ENCODE measurements around the gene NUDT2.
"Not testable (repeated sequence)": the region's sequence is repeated elsewhere in the genome, so short reads cannot be mapped to it uniquely, and the experiment has no call there.

NUDT2 gene

DNA sequence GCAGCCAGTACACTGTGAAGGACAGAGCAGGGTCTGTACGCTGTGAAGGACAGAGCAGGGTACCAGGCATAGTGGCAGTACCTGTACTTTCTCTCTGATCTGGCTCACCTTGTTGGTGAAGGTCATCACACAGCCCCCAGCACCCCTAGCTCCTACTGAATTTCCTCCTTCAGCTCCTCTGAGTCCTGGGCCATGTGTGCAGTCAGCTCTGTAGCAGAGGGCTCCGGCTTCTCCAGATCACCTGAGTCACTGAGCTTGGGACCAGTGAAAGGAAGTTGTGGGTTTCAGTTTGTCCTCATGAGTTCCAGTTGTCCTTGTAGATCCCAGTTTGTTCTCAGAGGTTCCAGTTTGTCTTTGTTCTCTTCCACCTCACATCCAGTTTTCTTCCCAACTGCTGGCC is 5.5 kb downstream of the NUDT2 start:
- no peak for DNase-seq (ENCODE audit: low read depth in 3 of 3, low spot score in 1 of 3)

GRCh38 chr9:34335376-34335775 is 6.0 kb downstream of the NUDT2 start:
- DNase-seq (ENCODE audit: low read depth in 3 of 3, low spot score in 1 of 3): no peak

DNA sequence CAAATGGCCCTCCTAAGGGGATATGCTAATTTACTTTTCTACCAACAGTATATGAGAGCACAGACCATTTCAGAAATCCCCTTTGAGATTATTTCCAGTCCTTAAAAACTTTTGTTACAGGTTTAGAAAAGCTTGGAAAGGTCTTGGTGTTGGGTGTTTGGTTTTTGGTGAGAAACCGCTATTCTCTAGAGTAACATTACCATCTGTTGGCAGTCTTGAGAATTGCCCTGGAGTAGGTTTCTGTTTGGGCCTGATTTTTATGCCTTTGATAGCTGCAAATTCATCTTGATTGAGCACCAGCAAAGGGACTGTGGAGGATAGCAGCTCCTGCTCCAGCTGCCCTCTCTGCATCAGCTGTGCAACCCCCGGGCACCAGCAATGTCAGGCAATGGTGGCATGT is 8.0 kb downstream of the NUDT2 start:
- DNase-seq (ENCODE audit: low read depth in 3 of 3, low spot score in 1 of 3): no peak

DNA sequence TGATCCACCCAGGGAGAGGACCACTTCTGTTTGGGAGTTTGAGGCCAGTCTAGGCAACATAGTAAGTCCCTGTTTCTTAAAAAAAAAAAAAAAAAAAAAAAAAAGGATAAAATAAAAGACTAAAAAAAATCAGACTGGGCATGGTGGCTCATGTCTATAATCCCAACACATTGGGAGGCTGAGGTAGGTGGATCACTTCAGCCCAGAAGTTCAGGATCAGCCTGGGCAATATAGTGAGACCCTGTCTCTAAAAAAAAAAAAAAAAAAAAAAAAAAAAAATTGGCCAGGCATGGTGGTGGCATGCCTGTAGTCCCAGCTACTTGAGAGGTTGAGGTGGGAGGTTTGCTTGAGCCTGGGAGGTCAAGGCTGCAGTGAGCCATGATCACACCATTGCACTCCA is 8.7 kb downstream of the NUDT2 start:
- not testable (repeated sequence) for DNase-seq (ENCODE audit: low read depth in 3 of 3, low spot score in 1 of 3)

DNA sequence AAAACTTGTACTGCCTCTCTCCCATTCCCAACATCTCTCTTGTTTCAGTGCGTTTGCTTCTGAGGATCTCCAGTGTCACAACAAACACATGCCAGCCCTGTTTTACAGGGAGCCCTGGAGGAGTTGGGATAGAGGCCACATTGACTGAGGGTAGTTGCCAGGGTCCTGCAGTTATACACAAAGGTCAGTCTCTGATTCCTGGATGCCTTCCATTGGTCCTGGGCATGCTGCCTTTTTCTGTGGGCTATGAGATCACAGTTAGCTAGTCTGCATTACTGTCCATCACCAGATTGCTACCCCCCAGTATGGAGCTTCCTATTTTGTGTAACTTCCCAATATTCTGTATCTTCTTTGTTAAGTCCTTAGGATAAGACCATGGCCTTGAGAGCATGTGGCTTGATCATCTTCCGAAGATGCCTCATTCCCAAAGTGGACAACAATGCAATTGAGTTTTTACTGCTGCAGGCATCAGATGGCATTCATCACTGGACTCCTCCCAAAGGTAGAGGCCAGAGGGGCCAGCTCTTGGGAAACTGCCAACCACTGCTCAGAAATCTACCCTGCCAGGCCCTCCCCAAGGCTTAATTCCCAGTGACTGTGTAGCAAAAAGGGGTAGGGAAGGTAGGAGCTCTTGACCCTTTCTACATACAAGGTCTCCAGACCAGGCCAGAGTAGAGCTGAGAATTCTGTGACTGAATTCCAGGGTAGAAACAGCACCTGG is 9.5 kb downstream of the NUDT2 start:
- no peak for DNase-seq (ENCODE audit: low read depth in 3 of 3, low spot score in 1 of 3)

- no peak for DNase-seq (ENCODE audit: low read depth in 3 of 3, low spot score in 1 of 3)
Observed at GRCh38 chr9:34341659-34342295, 12.4 kb downstream of the NUDT2 start.

DNA sequence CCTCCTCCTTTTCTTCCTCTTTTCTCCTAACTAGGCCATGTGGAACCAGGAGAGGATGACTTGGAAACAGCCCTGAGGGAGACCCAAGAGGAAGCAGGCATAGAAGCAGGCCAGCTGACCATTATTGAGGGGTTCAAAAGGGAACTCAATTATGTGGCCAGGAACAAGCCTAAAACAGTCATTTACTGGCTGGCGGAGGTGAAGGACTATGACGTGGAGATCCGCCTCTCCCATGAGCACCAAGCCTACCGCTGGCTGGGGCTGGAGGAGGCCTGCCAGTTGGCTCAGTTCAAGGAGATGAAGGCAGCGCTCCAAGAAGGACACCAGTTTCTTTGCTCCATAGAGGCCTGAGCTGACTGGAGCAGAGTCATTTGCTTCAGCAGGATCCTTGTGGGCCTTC is 13.7 kb downstream of the NUDT2 start:
- DNase-seq (ENCODE audit: low read depth in 3 of 3, low spot score in 1 of 3): no peak

DNA sequence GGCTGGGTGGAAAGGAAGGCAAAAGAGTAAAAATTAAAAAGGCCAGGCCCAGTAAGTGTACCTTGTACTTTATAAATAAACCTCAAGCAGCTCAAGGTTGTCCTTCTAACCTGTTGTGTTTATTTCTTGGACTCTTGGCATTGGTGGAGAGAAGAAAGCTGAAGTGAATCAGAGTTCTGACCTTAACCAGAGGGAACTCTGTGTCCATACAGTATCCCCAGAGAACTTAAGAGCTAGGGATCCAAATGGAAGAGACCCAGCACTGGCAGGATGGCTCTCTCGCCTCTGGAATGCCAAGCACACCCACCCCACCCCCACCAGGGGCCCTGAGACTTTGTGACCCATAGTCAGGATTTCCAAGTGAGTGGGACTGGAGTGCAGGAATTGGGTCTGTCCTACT is 14.2 kb downstream of the NUDT2 start:
- no peak for DNase-seq (ENCODE audit: low read depth in 3 of 3, low spot score in 1 of 3)

- DNase-seq (ENCODE audit: low read depth in 3 of 3, low spot score in 1 of 3): no peak
Observed at GRCh38 chr9:34346873-34347799, 17.8 kb downstream of the NUDT2 start.

DNA sequence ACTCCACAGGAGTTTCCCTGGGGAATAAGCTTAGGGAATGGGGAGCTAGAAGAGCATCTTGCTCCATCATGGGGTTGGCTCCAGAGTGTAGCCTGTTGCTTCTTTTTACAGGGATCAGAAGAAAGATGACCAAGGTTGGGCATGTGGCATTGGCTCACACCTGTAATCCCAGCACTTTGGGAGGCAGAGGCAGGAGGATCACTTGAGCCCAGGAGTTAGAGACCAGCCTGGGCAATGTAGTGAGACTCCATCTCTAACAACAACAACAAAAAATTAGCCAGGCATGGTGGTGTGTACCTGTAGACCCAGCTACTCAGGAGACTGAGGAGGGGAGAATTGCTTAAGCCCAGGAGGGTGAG is 18.4 kb downstream of the NUDT2 start:
- no peak for DNase-seq (ENCODE audit: low read depth in 3 of 3, low spot score in 1 of 3)

DNA sequence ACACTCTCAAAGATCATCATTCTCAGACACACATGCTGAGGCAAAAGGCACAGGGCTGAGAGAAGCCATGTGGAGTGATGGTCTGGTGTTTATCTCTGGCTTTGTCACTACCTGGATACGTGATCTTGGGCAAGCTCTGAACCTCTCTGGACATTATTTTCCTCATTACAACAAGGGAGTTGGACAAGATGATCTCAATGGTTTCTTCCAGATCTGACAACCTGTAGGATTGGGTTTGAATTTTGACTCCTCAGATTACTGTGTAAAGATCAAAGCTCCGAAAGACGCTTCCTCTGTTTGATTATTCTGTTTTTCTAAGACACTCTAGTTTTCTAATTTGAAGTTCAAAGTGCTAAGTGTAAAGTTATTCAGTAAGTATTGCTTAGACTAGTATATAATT is 20.0 kb downstream of the NUDT2 start:
- DNase-seq (ENCODE audit: low read depth in 3 of 3, low spot score in 1 of 3): no peak

GRCh38 chr9:34352122-34352652 is 22.8 kb downstream of the NUDT2 start:
- not testable (repeated sequence) for DNase-seq (ENCODE audit: low read depth in 3 of 3, low spot score in 1 of 3)

DNA sequence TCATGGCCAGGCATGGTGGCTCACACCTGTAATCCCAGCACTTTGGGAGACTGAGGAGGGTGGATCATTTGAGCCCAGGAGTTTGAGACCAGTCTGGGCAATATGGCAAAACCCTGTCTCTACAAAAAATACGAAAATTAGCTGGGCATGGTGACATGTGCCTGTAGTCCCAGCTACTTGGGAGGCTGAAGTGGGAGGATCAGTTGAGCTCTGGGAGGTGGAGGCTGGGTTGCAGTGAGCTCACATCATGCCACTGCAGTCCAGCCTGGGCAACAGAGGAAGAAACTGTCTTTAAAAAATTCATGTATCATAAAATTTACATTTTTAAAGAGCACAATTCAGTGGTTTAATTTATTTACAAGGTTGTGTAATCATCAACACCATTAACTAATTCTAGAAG is 23.6 kb downstream of the NUDT2 start:
- not testable (repeated sequence) for DNase-seq (ENCODE audit: low read depth in 3 of 3, low spot score in 1 of 3)

DNA sequence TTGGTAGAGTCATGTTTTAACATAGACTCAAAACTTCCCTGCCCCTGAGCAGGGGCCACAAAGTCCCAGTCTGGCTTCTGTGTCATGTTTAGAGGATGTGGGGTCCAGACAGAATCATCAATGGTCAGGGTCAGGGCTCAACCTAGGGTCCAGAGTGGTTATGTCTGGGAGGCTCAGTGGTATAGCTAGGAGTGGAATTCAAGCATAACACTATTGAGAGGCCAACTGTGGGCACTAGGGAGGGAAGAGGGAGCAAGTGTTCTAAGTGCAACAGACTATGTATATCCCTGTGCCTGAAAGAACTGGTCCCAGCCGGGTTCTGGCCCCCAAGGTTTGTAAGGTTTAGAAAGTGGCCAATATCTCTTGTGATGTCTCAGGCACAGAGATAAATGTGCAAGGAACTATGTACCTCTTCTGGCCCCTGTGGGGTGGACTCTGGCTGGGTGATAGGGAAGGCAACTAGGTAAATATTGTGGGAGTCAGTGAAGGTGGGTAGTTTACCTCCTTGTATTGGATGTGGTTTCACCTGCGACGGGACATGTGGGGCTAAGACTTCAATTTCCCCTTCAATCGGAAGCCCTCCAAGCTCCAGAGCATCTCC is 33.3 kb downstream of the NUDT2 start:
- no peak for DNase-seq (ENCODE audit: low read depth in 3 of 3, low spot score in 1 of 3)

- no peak for DNase-seq (ENCODE audit: low read depth in 3 of 3, low spot score in 1 of 3)
Observed at GRCh38 chr9:34363619-34364351, 34.4 kb downstream of the NUDT2 start.

DNA sequence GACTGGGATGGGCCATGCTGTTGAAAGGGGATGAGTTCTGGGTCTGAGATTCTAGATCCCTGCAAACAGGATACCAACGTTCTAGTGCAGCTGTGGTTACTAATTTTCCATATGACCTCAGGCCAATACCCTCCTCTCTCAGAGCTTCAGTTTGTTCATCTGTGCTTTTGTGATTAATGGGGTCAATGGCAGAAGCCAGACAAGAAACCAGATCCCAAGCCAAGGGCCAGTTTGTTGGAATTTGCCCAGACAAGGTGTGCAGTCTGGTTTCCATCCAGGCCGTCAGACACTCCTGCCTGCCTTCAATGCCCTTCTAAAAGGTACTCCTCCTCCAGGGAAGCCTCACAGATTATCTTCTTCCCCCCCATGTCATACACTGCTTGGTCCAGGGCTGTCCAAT is 35.9 kb downstream of the NUDT2 start:
- DNase-seq (ENCODE audit: low read depth in 3 of 3, low spot score in 1 of 3): no peak

- no peak for DNase-seq (ENCODE audit: low read depth in 3 of 3, low spot score in 1 of 3)
Observed at GRCh38 chr9:34366365-34366764, 37.0 kb downstream of the NUDT2 start.

GRCh38 chr9:34367751-34368410 is 38.5 kb downstream of the NUDT2 start:
- not testable (repeated sequence) for DNase-seq (ENCODE audit: low read depth in 3 of 3, low spot score in 1 of 3)

- DNase-seq (ENCODE audit: low read depth in 3 of 3, low spot score in 1 of 3): not testable (repeated sequence)
Observed at GRCh38 chr9:34368796-34369195, 39.4 kb downstream of the NUDT2 start.

- DNase-seq (ENCODE audit: low read depth in 3 of 3, low spot score in 1 of 3): no peak
Observed at GRCh38 chr9:34369636-34370035, 40.3 kb downstream of the NUDT2 start.

Measured in stimulated activated CD4-positive, alpha-beta T cell treated with anti-CD3 and anti-CD28 coated beads, TNF-alpha, amount 100 ng/mL, for 1 hour (primary cell).